HUES48 (cell line): ENCODE results near the gene LRRC8A.

Experiments used
- H3K27ac ChIP-seq: one replicate; pipeline ENCODE4 v1.7.0; 2013; ENCODE audit warnings: low read depth, low read length, inconsistent platforms
- H3K27me3 ChIP-seq: 2 replicates; pipeline ENCODE4 v1.6.1; 2013; ENCODE audit warnings: mild to moderate bottlenecking, low read length; ENCODE audit not compliant: control insufficient read depth, insufficient read depth
- H3K36me3 ChIP-seq: 2 replicates; pipeline ENCODE4 v1.6.1; 2013; ENCODE audit warnings: low read length; ENCODE audit not compliant: control insufficient read depth, insufficient read depth
- H3K4me1 ChIP-seq: 2 replicates; pipeline ENCODE4 v1.6.1; 2013; ENCODE audit warnings: mild to moderate bottlenecking, low read length; ENCODE audit not compliant: control insufficient read depth, insufficient read depth
- H3K4me3 ChIP-seq: 2 replicates; pipeline ENCODE4 v1.5.1; 2013; ENCODE audit warnings: mild to moderate bottlenecking, low read depth, low read length
- H3K9ac ChIP-seq: 2 replicates; pipeline ENCODE4 v1.6.1; 2013; ENCODE audit warnings: mild to moderate bottlenecking, low read depth, low read length, moderate library complexity
- H3K9me3 ChIP-seq: 2 replicates; pipeline ENCODE4 v1.6.1; 2013; ENCODE audit warnings: low read length; ENCODE audit not compliant: control insufficient read depth, insufficient read depth

LRRC8A gene

GRCh38 chr9:128923493-128923883 lies 41.6 kb downstream of the LRRC8A start:
- peaks cover 9% of the 10 kb centered on the region; the same call in 1 of the 2 replicates for H3K4me1 ChIP-seq
- H3K9ac ChIP-seq: no peak overlapping the region
- H3K4me3 ChIP-seq: no peak overlapping the region
- no peaks in the 10 kb centered on the region for H3K9me3 ChIP-seq
- H3K27me3 ChIP-seq: no peaks in the 10 kb centered on the region
- H3K27ac ChIP-seq: no peak overlapping the region
- H3K36me3 ChIP-seq: 0 out of 2 replicates have a peak, but pooled peaks cover 5% of the 10 kb centered on the region

- no peak overlapping the region for H3K9ac ChIP-seq
- H3K27ac ChIP-seq: peak overlapping the region; percentile 39
- peaks cover 3% of the 10 kb centered on the region; the same call in 1 of the 2 replicates for H3K4me1 ChIP-seq
- no peak overlapping the region for H3K4me3 ChIP-seq
- no peaks in the 10 kb centered on the region for H3K36me3 ChIP-seq
- H3K9me3 ChIP-seq: no peaks in the 10 kb centered on the region
- no peaks in the 10 kb centered on the region for H3K27me3 ChIP-seq
These were observed 45.9 kb downstream of the LRRC8A start for GRCh38 chr9:128927731-128928411.

- no peaks in the 10 kb centered on the region for H3K27me3 ChIP-seq
- peaks cover 3% of the 10 kb centered on the region; the same call in 1 of the 2 replicates for H3K4me1 ChIP-seq
- H3K36me3 ChIP-seq: no peaks in the 10 kb centered on the region
- H3K27ac ChIP-seq: no peak overlapping the region
- H3K9me3 ChIP-seq: no peaks in the 10 kb centered on the region
- H3K4me3 ChIP-seq: no peak overlapping the region
- H3K9ac ChIP-seq: no peak overlapping the region
These were observed 46.7 kb downstream of the LRRC8A start for GRCh38 chr9:128928624-128929023.

- Histone ChIP-seq H3K36me3 (no peaks in the 10 kb centered on the region), H3K27me3 (no peaks in the 10 kb centered on the region), H3K9me3 (no peaks in the 10 kb centered on the region), H3K27ac (no peak overlapping the region), H3K9ac (no peak overlapping the region), H3K4me3 (no peak overlapping the region), H3K4me1 (peaks cover 3% of the 10 kb centered on the region; the same call in 1 of the 2 replicates)
These were observed 47.6 kb downstream of the LRRC8A start for GRCh38 chr9:128929560-128929959.

- no peaks in the 10 kb centered on the region for H3K4me1 ChIP-seq
- H3K27me3 ChIP-seq: no peaks in the 10 kb centered on the region
- H3K9me3 ChIP-seq: no peaks in the 10 kb centered on the region
- no peak overlapping the region for H3K9ac ChIP-seq
- H3K36me3 ChIP-seq: no peaks in the 10 kb centered on the region
- H3K4me3 ChIP-seq: no peak overlapping the region
- no peak overlapping the region for H3K27ac ChIP-seq
These were observed 51.8 kb downstream of the LRRC8A start for GRCh38 chr9:128933731-128934130.

GRCh38 chr9:128936171-128936865 lies 54.4 kb downstream of the LRRC8A start:
- Histone ChIP-seq H3K9me3 (no peaks in the 10 kb centered on the region), H3K27ac (no peak overlapping the region), H3K36me3 (no peaks in the 10 kb centered on the region)

DNA sequence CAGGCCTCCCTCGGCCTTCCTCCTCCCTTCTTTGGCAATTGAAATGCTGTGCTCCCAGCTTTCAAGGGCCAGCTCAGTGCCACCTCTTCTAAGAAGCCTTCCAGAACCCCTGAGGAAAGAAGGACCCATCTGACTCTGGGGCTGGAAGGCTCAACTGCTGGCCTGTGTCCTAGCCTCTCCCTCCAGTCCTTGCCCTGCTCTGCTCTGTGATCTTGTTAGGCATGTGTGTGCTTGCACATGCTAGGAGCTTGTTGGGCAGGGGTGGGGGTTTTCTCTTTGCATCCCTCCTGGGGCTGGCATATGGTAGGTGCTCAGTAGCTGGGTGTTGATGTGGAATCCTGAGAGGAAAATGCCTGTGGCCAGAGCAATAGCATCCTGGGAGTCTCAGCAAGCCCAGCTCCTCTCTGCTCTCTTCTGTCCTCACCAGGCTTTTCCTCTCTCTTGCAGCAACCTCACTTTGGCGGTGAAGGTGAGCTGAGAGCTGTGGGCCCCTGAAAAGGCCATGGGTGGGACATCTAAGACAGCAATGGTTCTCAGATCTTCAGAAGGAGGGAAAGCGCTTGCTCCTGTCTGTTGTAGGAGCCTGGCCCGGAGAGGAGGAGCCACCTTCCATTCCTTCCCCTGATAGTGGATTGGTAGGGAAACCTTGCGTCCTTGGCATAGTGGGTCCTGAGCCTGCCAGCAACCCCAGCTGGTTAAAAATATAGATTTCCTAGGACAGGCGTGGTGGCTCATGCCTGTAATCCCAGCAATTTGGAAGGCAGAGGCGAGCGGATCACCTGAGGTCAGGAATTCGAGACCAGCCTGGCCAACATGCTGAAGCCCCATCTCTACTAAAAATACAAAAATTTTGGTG lies 55.6 kb downstream of the LRRC8A start:
- H3K27ac ChIP-seq: no peak overlapping the region
- H3K4me1 ChIP-seq: no peaks in the 10 kb centered on the region
- no peaks in the 10 kb centered on the region for H3K27me3 ChIP-seq
- no peaks in the 10 kb centered on the region for H3K36me3 ChIP-seq
- no peaks in the 10 kb centered on the region for H3K9me3 ChIP-seq
- no peak overlapping the region for H3K4me3 ChIP-seq
- no peak overlapping the region for H3K9ac ChIP-seq

More at GRCh38 chr9:128936171-128936865, 54.4 kb downstream of the LRRC8A start:
- Histone ChIP-seq H3K27me3 (no peaks in the 10 kb centered on the region), H3K9ac (no peak overlapping the region), H3K4me1 (no peaks in the 10 kb centered on the region), H3K4me3 (no peak overlapping the region)

DNA sequence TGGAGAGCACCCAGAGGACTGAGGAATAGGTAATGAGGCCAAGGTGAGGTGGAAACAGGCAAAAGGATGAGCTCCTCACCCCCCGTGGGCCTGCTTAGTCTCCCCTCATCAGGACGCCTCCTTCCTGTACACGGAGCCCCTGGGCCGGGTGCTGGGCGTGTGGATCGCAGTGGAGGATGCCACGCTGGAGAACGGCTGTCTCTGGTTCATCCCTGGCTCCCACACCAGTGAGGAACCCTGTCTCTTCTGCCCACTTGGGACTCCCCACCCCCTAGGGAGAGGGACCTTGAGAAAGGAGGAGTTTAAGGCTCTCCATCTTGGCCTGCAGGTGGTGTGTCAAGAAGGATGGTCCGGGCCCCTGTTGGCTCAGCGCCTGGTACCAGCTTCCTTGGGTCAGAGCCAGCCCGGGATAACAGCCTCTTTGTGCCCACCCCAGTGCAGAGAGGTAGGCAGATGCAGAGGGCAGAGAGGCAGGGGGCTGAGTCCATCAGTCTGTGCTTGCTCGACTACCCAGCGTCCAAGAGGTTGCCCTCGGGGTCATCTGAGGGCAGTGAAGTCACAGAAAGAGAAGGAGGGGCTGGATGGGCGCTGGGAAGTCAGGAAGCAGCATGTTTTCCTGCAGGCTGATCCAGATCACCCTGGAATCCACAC lies 58.5 kb downstream of the LRRC8A start:
- Histone ChIP-seq H3K4me3 (no peak overlapping the region), H3K9me3 (no peaks in the 10 kb centered on the region), H3K4me1 (no peaks in the 10 kb centered on the region), H3K9ac (no peak overlapping the region; the same call in 1 of the 2 replicates), H3K27ac (no peak overlapping the region), H3K36me3 (no peaks in the 10 kb centered on the region), H3K27me3 (no peaks in the 10 kb centered on the region)

DNA sequence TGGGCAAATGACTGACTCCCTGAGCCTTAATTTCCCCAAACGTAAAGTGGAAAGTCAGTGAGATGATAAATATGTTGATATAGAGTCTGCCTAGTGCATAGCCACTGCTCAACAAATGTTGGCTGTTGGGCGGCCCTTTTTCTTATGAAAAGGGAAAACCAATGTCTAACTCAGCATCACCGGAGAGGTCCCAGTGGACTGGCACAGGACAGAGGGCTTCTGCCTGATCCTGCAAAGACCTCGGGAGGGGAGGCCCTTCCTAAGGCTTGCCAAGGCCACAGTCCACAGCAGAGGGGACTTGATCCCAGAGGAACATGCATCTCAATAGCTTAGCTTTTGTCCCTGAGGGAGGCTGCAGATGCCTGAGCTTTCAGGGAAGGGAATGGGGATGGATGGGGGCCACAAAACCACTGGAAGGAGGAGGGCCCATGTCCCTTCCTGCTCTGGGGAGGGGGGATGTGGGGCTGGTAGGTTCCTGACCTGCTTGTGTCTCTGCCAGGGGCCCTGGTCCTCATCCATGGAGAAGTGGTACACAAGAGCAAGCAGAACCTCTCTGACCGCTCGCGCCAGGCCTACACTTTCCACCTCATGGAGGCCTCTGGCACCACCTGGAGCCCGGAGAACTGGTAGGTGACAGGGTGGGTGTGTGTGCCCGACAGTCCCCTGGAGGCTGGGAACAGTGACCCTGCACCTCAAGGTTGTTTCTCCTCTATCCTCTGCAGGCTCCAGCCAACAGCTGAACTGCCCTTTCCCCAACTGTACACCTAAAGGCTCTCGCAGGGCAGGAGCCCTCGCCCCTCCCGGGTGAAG lies 59.2 kb downstream of the LRRC8A start:
- H3K9me3 ChIP-seq: no peaks in the 10 kb centered on the region
- H3K9ac ChIP-seq: no peak overlapping the region; the same call in 1 of the 2 replicates
- H3K4me3 ChIP-seq: no peak overlapping the region
- H3K27me3 ChIP-seq: no peaks in the 10 kb centered on the region
- no peak overlapping the region for H3K27ac ChIP-seq
- H3K4me1 ChIP-seq: no peaks in the 10 kb centered on the region
- peaks cover 7% of the 10 kb centered on the region for H3K36me3 ChIP-seq
